ENCODE data around the gene TMEM123. TPM values are rescaled to one million over a fixed set of nuclear protein-coding genes. Genes with fewer than 3 reads are reported as not detected.
"Not testable (repeated sequence)": the region's sequence is repeated elsewhere in the genome, so short reads cannot be mapped to it uniquely, and the experiment has no call there.

Gene TMEM123
- total and polyA plus RNA-seq, 2 of the 4 experiments (the other 2 are of a cell fraction), result 96.9 to 127 TPM

- H2BK20ac ChIP-seq (ENCODE audit: low read depth, low read length); H3K4me1 ChIP-seq (ENCODE audit: control insufficient read depth, insufficient read depth, low read length); H4K91ac ChIP-seq (ENCODE audit: insufficient read depth, low read depth, low read length); H3K23ac ChIP-seq (ENCODE audit: low read depth, low read length); H3K9ac ChIP-seq (ENCODE audit: low read depth, low read length); DNase-seq; CTCF ChIA-PET; H3K27me3 ChIP-seq (ENCODE audit: control insufficient read depth, insufficient read depth, low read length); H2AFZ ChIP-seq (replicated peaks; ENCODE audit: low read length, poor library complexity); H3K4me3 ChIP-seq (ENCODE audit: insufficient read depth, low read depth, low read length); H3K56ac ChIP-seq (ENCODE audit: extremely low read depth, insufficient read depth, low read length); H2BK120ac ChIP-seq (ENCODE audit: low read depth, low read length); H3K18ac ChIP-seq (ENCODE audit: low read depth, low read length); dilution Hi-C loops (cut with HindIII; ENCODE audit: low sequenced_read_pairs, unreplicated experiment); H3K4me2 ChIP-seq (ENCODE audit: low read depth, low read length); H3K14ac ChIP-seq (replicated peaks; ENCODE audit: low read depth, low read length); ATAC-seq (ENCODE audit: low read depth); H2BK5ac ChIP-seq (ENCODE audit: low read depth, low read length, poor library complexity, severe bottlenecking); H2BK15ac ChIP-seq (ENCODE audit: low read depth, low read length); H4K8ac ChIP-seq (ENCODE audit: low read depth in 2 of 2, low read length in 2 of 2); H2AK5ac ChIP-seq (ENCODE audit: low read depth, low read length); intact Hi-C loops (cut with micrococcal nuclease); H3K36me3 ChIP-seq (ENCODE audit: control insufficient read depth, insufficient read depth, low read length); POLR2A ChIA-PET (ENCODE audit: unreplicated experiment); H3K4ac ChIP-seq (ENCODE audit: low read depth, low read length); H4K20me1 ChIP-seq (ENCODE audit: insufficient read depth, low read length); H4K5ac ChIP-seq (ENCODE audit: low read depth, low read length); H3K9me1 ChIP-seq (ENCODE audit: insufficient read depth, low read length); BruUV-seq (replicated peaks); H3K9me3 ChIP-seq (ENCODE audit: control insufficient read depth, insufficient read depth, low read length); in situ Hi-C loops (cut with MboI; ENCODE audit: low sequenced_read_pairs); H3K27ac ChIP-seq (ENCODE audit: insufficient read depth, low read length); H2AK9ac ChIP-seq (replicated peaks; ENCODE audit: low read depth, low read length, poor library complexity): not testable (repeated sequence)
- no CpG with 5 or more reads among the region's 5 CpGs for WGBS, 2 experiments (ENCODE audit: extremely low coverage in 2 of 2, insufficient read length in 1 of 2)
- H3K79me1 ChIP-seq (ENCODE audit: low read depth in 1 of 2, low read length in 2 of 2), result peaks cover 15 to 39% of the 10 kb centered on the region in 2 experiments
Observed at GRCh38 chr11:102444693-102445092, 7.9 kb downstream of the TMEM123 start.

DNA sequence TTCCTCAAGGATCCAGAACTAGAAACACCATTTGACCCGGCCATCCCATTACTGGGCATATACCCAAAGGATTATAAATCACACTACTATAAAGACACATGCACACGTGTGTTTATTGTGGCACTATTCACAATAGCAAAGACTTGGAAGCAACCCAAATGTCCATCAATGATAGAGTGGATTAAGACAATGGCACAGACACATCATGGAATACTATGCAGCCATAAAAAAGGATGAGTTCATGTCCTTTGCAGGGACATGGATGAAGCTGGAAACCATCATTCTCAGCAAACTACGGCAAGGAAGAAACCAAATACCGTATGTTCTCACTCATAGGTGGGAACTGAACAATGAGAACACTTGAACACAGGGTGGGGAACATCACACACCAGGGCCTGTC, 8.4 kb downstream of the TMEM123 start:
- POLR2A ChIA-PET (ENCODE audit: unreplicated experiment), result not testable (repeated sequence)

More for the DNA sequence above, 8.4 kb downstream of the TMEM123 start:
- H3K4me3 ChIP-seq (ENCODE audit: insufficient read depth, low read depth, low read length); H4K8ac ChIP-seq (ENCODE audit: low read depth in 2 of 2, low read length in 2 of 2); ATAC-seq (ENCODE audit: low read depth); in situ Hi-C loops (cut with MboI; ENCODE audit: low sequenced_read_pairs); H2BK15ac ChIP-seq (ENCODE audit: low read depth, low read length); H2BK20ac ChIP-seq (ENCODE audit: low read depth, low read length); H3K9ac ChIP-seq (ENCODE audit: low read depth, low read length); H3K23ac ChIP-seq (ENCODE audit: low read depth, low read length); H3K56ac ChIP-seq (ENCODE audit: extremely low read depth, insufficient read depth, low read length); H3K36me3 ChIP-seq (ENCODE audit: control insufficient read depth, insufficient read depth, low read length); H3K14ac ChIP-seq (replicated peaks; ENCODE audit: low read depth, low read length); dilution Hi-C loops (cut with HindIII; ENCODE audit: low sequenced_read_pairs, unreplicated experiment); H4K5ac ChIP-seq (ENCODE audit: low read depth, low read length); H3K9me3 ChIP-seq (ENCODE audit: control insufficient read depth, insufficient read depth, low read length); H3K4me2 ChIP-seq (ENCODE audit: low read depth, low read length); H3K4ac ChIP-seq (ENCODE audit: low read depth, low read length); H2AK5ac ChIP-seq (ENCODE audit: low read depth, low read length); H4K20me1 ChIP-seq (ENCODE audit: insufficient read depth, low read length); H3K18ac ChIP-seq (ENCODE audit: low read depth, low read length); H3K9me1 ChIP-seq (ENCODE audit: insufficient read depth, low read length); H2AFZ ChIP-seq (replicated peaks; ENCODE audit: low read length, poor library complexity); CTCF ChIA-PET; H3K27ac ChIP-seq (ENCODE audit: insufficient read depth, low read length); BruUV-seq (replicated peaks); H4K91ac ChIP-seq (ENCODE audit: insufficient read depth, low read depth, low read length); H3K27me3 ChIP-seq (ENCODE audit: control insufficient read depth, insufficient read depth, low read length); H2AK9ac ChIP-seq (replicated peaks; ENCODE audit: low read depth, low read length, poor library complexity); H3K4me1 ChIP-seq (ENCODE audit: control insufficient read depth, insufficient read depth, low read length); H2BK5ac ChIP-seq (ENCODE audit: low read depth, low read length, poor library complexity, severe bottlenecking); H2BK120ac ChIP-seq (ENCODE audit: low read depth, low read length); intact Hi-C loops (cut with micrococcal nuclease); DNase-seq: not testable (repeated sequence)
- H3K79me1 ChIP-seq (ENCODE audit: low read depth in 1 of 2, low read length in 2 of 2), result peaks cover 15 to 37% of the 10 kb centered on the region in 2 experiments; a peak in 3 of 4 replicates
- no CpG with 5 or more reads among the region's 4 CpGs for WGBS, 2 experiments (ENCODE audit: extremely low coverage in 2 of 2, insufficient read length in 1 of 2)
